ENCODE results near the gene MYO9A.

DNA sequence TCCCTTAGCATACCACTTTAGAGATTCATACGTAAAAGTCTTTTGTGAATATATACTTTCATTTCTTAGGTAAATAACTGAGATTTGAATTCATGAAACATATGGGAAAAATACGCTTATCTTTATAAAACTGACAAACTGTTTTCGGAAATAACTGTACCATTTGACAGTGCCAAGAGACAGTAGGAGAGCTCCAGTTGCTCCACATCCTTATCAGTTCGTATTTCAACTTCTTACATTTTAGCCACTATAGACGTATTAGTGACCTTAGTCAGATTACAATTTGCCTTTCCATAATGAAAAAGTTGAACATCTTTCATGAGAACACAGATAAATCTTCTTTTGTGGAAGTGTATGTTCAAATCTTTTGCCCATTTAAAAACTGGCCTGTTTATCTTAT, 174.1 kb downstream of the MYO9A start:
- TF ChIP-seq CTCF (conservative IDR thresholded peaks at IDR 0.05) (no peak), ZFX (IDR thresholded peaks at IDR 0.05) (no peak)
